ENCODE measurements around the gene RPL37. TPM values are rescaled to one million over a fixed set of nuclear protein-coding genes. Genes with fewer than 3 reads are reported as not detected.
A peak's percentile ranks its signal among the peaks of the same experiment; 100 is the strongest.

Gene RPL37
- total and polyA plus RNA-seq, 9 of the 15 experiments (the other 6 are each of a cell fraction or from before 2014, with no cell fraction given), result 2,342 to 7,963 (median 4,091) TPM

DNA sequence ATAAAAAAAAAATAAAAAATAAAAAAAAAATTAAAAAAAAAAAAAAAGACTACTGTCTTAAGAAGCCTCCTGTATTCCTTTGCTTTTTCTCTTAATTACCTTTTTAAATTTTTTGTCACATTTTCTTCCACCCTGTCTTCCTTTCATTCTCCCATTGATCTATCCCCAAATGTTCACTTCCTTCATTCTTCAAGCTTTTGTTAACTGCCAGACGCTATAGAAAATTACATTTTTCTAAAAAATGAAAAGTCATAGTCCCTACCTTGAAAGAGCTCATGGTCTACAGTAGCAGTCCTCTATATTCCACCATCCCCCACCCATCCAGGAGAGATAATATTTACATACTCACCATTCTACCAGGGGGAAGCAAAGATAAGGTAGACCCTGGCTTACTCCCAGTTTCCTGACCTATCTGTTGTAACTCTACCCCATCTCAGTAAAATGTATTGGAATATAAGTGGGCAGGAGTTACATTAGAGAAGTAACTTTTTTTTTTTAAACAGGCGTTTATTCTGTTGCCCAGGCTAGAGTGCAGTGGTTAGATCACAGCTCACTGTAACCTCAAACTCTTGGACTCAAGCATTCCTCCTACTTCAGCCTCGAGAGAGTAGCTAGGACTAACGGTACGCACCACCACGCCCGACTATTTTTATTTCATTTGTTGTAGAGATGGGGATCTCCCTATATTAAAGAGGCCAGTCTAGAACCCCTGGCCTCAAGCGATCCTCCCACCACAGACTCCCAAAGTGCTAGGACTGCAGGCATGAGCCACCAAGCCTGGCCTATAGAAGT is 33.1 kb downstream of the RPL37 start (continued):
- TF ChIP-seq, protein P1, sequence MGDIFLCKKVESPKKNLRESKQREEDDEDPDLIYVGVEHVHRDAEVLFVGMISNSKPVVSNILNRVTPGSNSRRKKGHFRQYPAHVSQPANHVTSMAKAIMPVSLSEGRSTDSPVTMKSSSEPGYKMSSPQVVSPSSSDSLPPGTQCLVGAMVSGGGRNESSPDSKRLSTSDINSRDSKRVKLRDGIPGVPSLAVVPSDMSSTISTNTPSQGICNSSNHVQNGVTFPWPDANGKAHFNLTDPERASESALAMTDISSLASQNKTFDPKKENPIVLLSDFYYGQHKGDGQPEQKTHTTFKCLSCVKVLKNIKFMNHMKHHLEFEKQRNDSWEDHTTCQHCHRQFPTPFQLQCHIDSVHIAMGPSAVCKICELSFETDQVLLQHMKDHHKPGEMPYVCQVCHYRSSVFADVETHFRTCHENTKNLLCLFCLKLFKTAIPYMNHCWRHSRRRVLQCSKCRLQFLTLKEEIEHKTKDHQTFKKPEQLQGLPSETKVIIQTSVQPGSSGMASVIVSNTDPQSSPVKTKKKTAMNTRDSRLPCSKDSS (IDR thresholded peaks at IDR 0.05; ENCODE audit: low read depth, partially characterized antibody), result no peak
- TF ChIP-seq RFX7 (CRISPR knock-in tag; IDR thresholded peaks at IDR 0.05) (no peak), NBN (IDR thresholded peaks at IDR 0.05; ENCODE audit: low read depth) (peak; percentile 87; the same call in 1 of the 2 replicates), GABPA (tag; conservative IDR thresholded peaks at IDR 0.05; ENCODE audit: low read depth) (no peak), RHOXF2B (CRISPR knock-in tag; conservative IDR thresholded peaks at IDR 0.05) (0 out of 2 replicates have a peak, but pooled peaks have one; percentile 26), JUN (IDR thresholded peaks at IDR 0.05; ENCODE audit: borderline replicate concordance, low read depth, low read length) (peak; percentile 69; the same call in 1 of the 2 replicates), JUN (CRISPR knock-in tag; IDR thresholded peaks at IDR 0.05; ENCODE audit: borderline replicate concordance) (no peak), NELFE (IDR thresholded peaks at IDR 0.05; ENCODE audit: insufficient read depth, insufficient read length) (no peak), ZZZ3 (IDR thresholded peaks at IDR 0.05) (no peak), WHSC1 (IDR thresholded peaks at IDR 0.05; ENCODE audit: low read length) (no peak), POLR2A (conservative IDR thresholded peaks at IDR 0.05) (peak; percentile 58), NFXL1 (CRISPR knock-in tag; IDR thresholded peaks at IDR 0.05) (no peak), MYBL2 (IDR thresholded peaks at IDR 0.05; ENCODE audit: low read depth) (no peak), MYBL2 (CRISPR knock-in tag; IDR thresholded peaks at IDR 0.05; ENCODE audit: borderline replicate concordance) (no peak), NFATC3 (IDR thresholded peaks at IDR 0.05) (peak; percentile 43; the same call in 1 of the 2 replicates), CREB5 (CRISPR knock-in tag; IDR thresholded peaks at IDR 0.05) (no peak), TAF15 (IDR thresholded peaks at IDR 0.05; ENCODE audit: low read depth, low read length) (no peak), TFE3 (CRISPR knock-in tag; IDR thresholded peaks at IDR 0.05) (no peak), TCFL5 (CRISPR knock-in tag; conservative IDR thresholded peaks at IDR 0.05) (no peak), U2AF2 (optimal IDR thresholded peaks at IDR 0.05; ENCODE audit: low read depth, low read length) (no peak), ELF2 (CRISPR knock-in tag; IDR thresholded peaks at IDR 0.05) (no peak), HMGN3 (IDR thresholded peaks at IDR 0.05; ENCODE audit: borderline replicate concordance, extremely low read depth, insufficient read length, low read depth, low read length) (no peak), ZNF143 (CRISPR knock-in tag; IDR thresholded peaks at IDR 0.05) (no peak)
- TF ChIP-seq, protein P2, sequence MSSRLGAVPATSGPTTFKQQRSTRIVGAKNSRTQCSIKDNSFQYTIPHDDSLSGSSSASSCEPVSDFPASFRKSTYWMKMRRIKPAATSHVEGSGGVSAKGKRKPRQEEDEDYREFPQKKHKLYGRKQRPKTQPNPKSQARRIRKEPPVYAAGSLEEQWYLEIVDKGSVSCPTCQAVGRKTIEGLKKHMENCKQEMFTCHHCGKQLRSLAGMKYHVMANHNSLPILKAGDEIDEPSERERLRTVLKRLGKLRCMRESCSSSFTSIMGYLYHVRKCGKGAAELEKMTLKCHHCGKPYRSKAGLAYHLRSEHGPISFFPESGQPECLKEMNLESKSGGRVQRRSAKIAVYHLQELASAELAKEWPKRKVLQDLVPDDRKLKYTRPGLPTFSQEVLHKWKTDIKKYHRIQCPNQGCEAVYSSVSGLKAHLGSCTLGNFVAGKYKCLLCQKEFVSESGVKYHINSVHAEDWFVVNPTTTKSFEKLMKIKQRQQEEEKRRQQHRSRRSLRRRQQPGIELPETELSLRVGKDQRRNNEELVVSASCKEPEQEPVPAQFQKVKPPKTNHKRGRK (tag; IDR thresholded peaks at IDR 0.05), result peak; percentile 58; the same call in 1 of the 2 replicates
